ENCODE measurements around the gene CCT2.

CCT2 gene

DNA sequence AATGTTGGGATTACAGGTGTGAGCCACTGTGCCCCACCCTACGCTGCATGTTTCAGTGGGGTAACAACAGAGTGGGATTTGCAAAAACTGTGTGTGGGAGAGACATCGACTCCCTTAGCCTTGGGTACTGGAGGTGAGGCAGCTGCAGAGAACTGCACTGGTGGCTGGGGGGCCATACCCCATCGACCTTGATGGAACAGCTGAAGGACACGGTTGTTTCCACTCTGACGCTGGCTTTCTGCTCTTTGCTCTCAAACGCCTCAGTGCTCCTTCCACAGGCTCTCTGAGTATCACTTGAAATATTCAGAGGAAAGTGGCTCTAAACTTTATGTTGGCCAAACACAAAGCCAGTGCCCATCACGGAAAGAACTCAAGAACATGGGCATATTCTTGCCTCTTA lies 56.3 kb downstream of the CCT2 start:
- DNase-seq (ENCODE audit: low read depth in 2 of 2) = no peak

- no peak for DNase-seq (ENCODE audit: low read depth in 2 of 2)
Observed at GRCh38 chr12:69642531-69642930, 57.3 kb downstream of the CCT2 start.

- DNase-seq (ENCODE audit: low read depth in 2 of 2) = no peak
Observed at GRCh38 chr12:69644511-69644910, 59.3 kb downstream of the CCT2 start.

- DNase-seq (ENCODE audit: low read depth in 2 of 2) = no peak
Observed at GRCh38 chr12:69645031-69645430, 59.8 kb downstream of the CCT2 start.

- DNase-seq (ENCODE audit: low read depth in 2 of 2) = no peak
Observed at GRCh38 chr12:69647178-69647577, 61.9 kb downstream of the CCT2 start.

DNA sequence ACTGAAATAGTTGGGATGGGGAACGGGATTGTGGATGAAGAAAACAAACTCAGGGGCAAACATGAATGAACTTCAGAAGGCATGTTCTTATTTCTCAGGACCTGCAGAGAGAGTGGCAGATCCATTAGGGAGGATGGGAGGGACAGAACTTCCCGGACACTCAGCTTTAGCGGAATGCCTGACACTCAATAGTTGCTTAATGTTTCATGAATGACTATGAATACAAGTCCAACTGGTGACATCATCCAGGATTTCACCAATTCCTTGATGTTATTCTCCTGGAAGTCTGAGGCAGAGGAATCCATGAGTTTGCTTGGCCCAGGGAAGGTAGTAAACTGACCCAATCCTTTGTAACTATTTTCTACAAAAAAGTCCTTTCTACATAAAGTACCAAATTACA lies 63.2 kb downstream of the CCT2 start:
- no peak for DNase-seq (ENCODE audit: low read depth in 2 of 2)

- no peak for DNase-seq (ENCODE audit: low read depth in 2 of 2)
Observed at GRCh38 chr12:69649529-69649928, 64.3 kb downstream of the CCT2 start.
